ENCODE measurements around the gene PDE6B.
"Not testable (repeated sequence)": the region's sequence is repeated elsewhere in the genome, so short reads cannot be mapped to it uniquely, and the experiment has no call there.

Gene PDE6B

GRCh38 chr4:624705-625590 is at the start of gene PDE6B:
PDE6B (plus strand) TSS chr4:625573; CDS start chr4:625627, 54 bp downstream.
- DNase-seq: no peak

- no peak for DNase-seq
Measured at GRCh38 chr4:576245-576821, 49.0 kb upstream of the PDE6B start, which contains the start of gene TMEM271. TMEM271 (minus strand) TSS chr4:576295; CDS start chr4:576062, 233 bp downstream.

GRCh38 chr4:576991-577498 is 48.3 kb upstream of the PDE6B start:
- no peak for DNase-seq

- no peak for DNase-seq
Measured at GRCh38 chr4:577499-578450, 47.6 kb upstream of the PDE6B start.

- DNase-seq: no peak
Measured at GRCh38 chr4:578451-579443, 46.6 kb upstream of the PDE6B start.

GRCh38 chr4:579543-580175 is 45.7 kb upstream of the PDE6B start:
- DNase-seq: no peak

- no peak for DNase-seq
Measured at GRCh38 chr4:581181-581580, 44.2 kb upstream of the PDE6B start.

GRCh38 chr4:581753-582361 is 43.5 kb upstream of the PDE6B start:
- DNase-seq: no peak

- no peak for DNase-seq
Measured at GRCh38 chr4:583820-584219, 41.6 kb upstream of the PDE6B start.

GRCh38 chr4:587671-588350 is 37.6 kb upstream of the PDE6B start:
- no peak for DNase-seq

GRCh38 chr4:588351-588849 is 37.0 kb upstream of the PDE6B start:
- DNase-seq: no peak

GRCh38 chr4:589219-589963 is 36.0 kb upstream of the PDE6B start:
- DNase-seq: no peak

- no peak for DNase-seq
Measured at GRCh38 chr4:590313-590841, 35.0 kb upstream of the PDE6B start.

GRCh38 chr4:592178-592577 is 33.2 kb upstream of the PDE6B start:
- DNase-seq: not testable (repeated sequence)

GRCh38 chr4:592825-593520 is 32.4 kb upstream of the PDE6B start:
- DNase-seq: no peak

- no peak for DNase-seq
Measured at GRCh38 chr4:598925-599324, 26.4 kb upstream of the PDE6B start.

- no peak for DNase-seq
Measured at GRCh38 chr4:600166-600565, 25.2 kb upstream of the PDE6B start.

GRCh38 chr4:600850-601515 is 24.4 kb upstream of the PDE6B start:
- DNase-seq: no peak
